H1 (cell line): ENCODE results near the gene VDR.

ENCODE experiments used
- GABPA ChIP-seq: IDR thresholded peaks from 2 replicates; pipeline ENCODE4 v1.6.1; 2011; ENCODE audit warnings: mild to moderate bottlenecking, low read length, moderate library complexity, borderline replicate concordance; ENCODE audit not compliant: insufficient read depth
- TF ChIP-seq, protein P1 (sequence below), 3 experiments: IDR thresholded peaks; 1 replicate in 2 of 3; 2 replicates in 1 of 3; pipeline versions ENCODE4 v1.5.1 to v1.6.1; 2011; ENCODE audit warnings: low read length in 3 of 3, mild to moderate bottlenecking in 3 of 3, inconsistent platforms in 2 of 3, low read depth in 1 of 3, moderate library complexity in 1 of 3; ENCODE audit not compliant: insufficient read depth in 1 of 3; ENCODE audit errors: control extremely low read depth in 1 of 3

DNA sequence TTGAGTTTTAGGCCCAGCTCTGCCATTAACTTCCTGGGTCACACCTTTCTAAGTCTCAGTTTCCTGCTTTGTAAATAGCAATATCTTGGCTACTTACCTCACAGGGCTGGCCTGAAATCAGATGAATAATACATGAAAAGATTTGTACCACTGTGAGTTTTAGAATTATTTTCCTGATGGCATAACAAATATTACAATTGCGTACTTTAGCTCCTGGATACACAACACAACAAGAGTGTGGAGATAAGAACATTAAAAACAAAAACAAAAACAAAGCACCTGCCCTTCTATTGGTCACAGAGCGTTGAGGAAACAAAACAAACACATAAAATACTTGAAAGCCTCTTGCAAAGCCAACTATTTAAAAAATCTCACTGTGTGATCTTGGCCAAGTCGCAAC is 80.2 kb downstream of the VDR start:
- TF ChIP-seq, protein P1, sequence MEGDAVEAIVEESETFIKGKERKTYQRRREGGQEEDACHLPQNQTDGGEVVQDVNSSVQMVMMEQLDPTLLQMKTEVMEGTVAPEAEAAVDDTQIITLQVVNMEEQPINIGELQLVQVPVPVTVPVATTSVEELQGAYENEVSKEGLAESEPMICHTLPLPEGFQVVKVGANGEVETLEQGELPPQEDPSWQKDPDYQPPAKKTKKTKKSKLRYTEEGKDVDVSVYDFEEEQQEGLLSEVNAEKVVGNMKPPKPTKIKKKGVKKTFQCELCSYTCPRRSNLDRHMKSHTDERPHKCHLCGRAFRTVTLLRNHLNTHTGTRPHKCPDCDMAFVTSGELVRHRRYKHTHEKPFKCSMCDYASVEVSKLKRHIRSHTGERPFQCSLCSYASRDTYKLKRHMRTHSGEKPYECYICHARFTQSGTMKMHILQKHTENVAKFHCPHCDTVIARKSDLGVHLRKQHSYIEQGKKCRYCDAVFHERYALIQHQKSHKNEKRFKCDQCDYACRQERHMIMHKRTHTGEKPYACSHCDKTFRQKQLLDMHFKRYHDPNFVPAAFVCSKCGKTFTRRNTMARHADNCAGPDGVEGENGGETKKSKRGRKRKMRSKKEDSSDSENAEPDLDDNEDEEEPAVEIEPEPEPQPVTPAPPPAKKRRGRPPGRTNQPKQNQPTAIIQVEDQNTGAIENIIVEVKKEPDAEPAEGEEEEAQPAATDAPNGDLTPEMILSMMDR (IDR thresholded peaks at IDR 0.05; ENCODE audit: control extremely low read depth in 1 of 3, insufficient read depth in 1 of 3, low read depth in 1 of 3, low read length in 3 of 3) = no peak
- TF ChIP-seq GABPA = no peak
